ENCODE results near the gene CNGA3. TPM values are rescaled to one million over a fixed set of nuclear protein-coding genes. Genes with fewer than 3 reads are reported as not detected.
"Not testable (repeated sequence)": the region's sequence is repeated elsewhere in the genome, so short reads cannot be mapped to it uniquely, and the experiment has no call there.

CNGA3 gene
- total RNA-seq = not detected in 2 replicates

GRCh38 chr2:98346311-98347236 is at the start of gene CNGA3:
CNGA3 (plus strand) TSS chr2:98346456; CDS start chr2:98369976, 23,520 bp downstream.
- Mint-ChIP-seq H3K27ac (no peak within 1 kb of the TSS), H3K36me3 (ENCODE audit: low read depth) (no peaks in the 10 kb centered on the region), H3K4me3 (ENCODE audit: low read depth) (no peak within 1 kb of the TSS), H3K27me3 (ENCODE audit: low read depth) (peaks cover 58% of the 10 kb centered on the region), H3K9me3 (no peaks in the 10 kb centered on the region), H3K4me1 (ENCODE audit: low read depth) (peaks cover 3% of the 10 kb centered on the region)
- intact Hi-C loops (cut with micrococcal nuclease) = no loop called here
- DNase-seq (ENCODE audit: low spot score) = peak; percentile 18

- H3K9me3 Mint-ChIP-seq = no peaks in the 10 kb centered on the region
- no peak overlapping the region for H3K27ac Mint-ChIP-seq
Observed at GRCh38 chr2:98297817-98298682, 48.2 kb upstream of the CNGA3 start.

GRCh38 chr2:98298683-98299164 is 47.5 kb upstream of the CNGA3 start:
- Mint-ChIP-seq H3K27ac (no peak overlapping the region), H3K27me3 (ENCODE audit: low read depth) (peaks cover 2% of the 10 kb centered on the region), H3K4me1 (ENCODE audit: low read depth) (no peaks in the 10 kb centered on the region), H3K36me3 (ENCODE audit: low read depth) (no peaks in the 10 kb centered on the region), H3K4me3 (ENCODE audit: low read depth) (no peak overlapping the region), H3K9me3 (no peaks in the 10 kb centered on the region)
- intact Hi-C loops (cut with micrococcal nuclease) = no loop called here
- no peak for DNase-seq (ENCODE audit: low spot score)

More at GRCh38 chr2:98297817-98298682, 48.2 kb upstream of the CNGA3 start:
- DNase-seq (ENCODE audit: low spot score) = no peak
- Mint-ChIP-seq H3K4me3 (ENCODE audit: low read depth) (no peak overlapping the region), H3K4me1 (ENCODE audit: low read depth) (no peaks in the 10 kb centered on the region), H3K36me3 (ENCODE audit: low read depth) (no peaks in the 10 kb centered on the region), H3K27me3 (ENCODE audit: low read depth) (peaks cover 2% of the 10 kb centered on the region)
- intact Hi-C loops (cut with micrococcal nuclease) = no loop called here

- Mint-ChIP-seq H3K27ac (no peak overlapping the region), H3K9me3 (no peaks in the 10 kb centered on the region), H3K4me3 (ENCODE audit: low read depth) (no peak overlapping the region), H3K27me3 (ENCODE audit: low read depth) (peaks cover 2% of the 10 kb centered on the region), H3K4me1 (ENCODE audit: low read depth) (no peaks in the 10 kb centered on the region), H3K36me3 (ENCODE audit: low read depth) (no peaks in the 10 kb centered on the region)
- DNase-seq (ENCODE audit: low spot score) = no peak
- intact Hi-C loops (cut with micrococcal nuclease) = no loop called here
Observed at GRCh38 chr2:98299211-98299905, 46.9 kb upstream of the CNGA3 start.

- intact Hi-C loops (cut with micrococcal nuclease) = no loop called here
- no peak for DNase-seq (ENCODE audit: low spot score)
- H3K9me3 Mint-ChIP-seq = no peaks in the 10 kb centered on the region
- peaks cover 2% of the 10 kb centered on the region for H3K27me3 Mint-ChIP-seq (ENCODE audit: low read depth)
- H3K36me3 Mint-ChIP-seq (ENCODE audit: low read depth) = no peaks in the 10 kb centered on the region
- no peaks in the 10 kb centered on the region for H3K4me1 Mint-ChIP-seq (ENCODE audit: low read depth)
- H3K4me3 Mint-ChIP-seq (ENCODE audit: low read depth) = no peak overlapping the region
- no peak overlapping the region for H3K27ac Mint-ChIP-seq
Observed at GRCh38 chr2:98300141-98300874, 45.9 kb upstream of the CNGA3 start.

- no peak for DNase-seq (ENCODE audit: low spot score)
- intact Hi-C loops (cut with micrococcal nuclease) = no loop called here
- Mint-ChIP-seq H3K36me3 (ENCODE audit: low read depth) (no peaks in the 10 kb centered on the region), H3K27ac (no peak overlapping the region), H3K4me3 (ENCODE audit: low read depth) (no peak overlapping the region), H3K9me3 (no peaks in the 10 kb centered on the region), H3K27me3 (ENCODE audit: low read depth) (peaks cover 2% of the 10 kb centered on the region), H3K4me1 (ENCODE audit: low read depth) (no peaks in the 10 kb centered on the region)
Observed at GRCh38 chr2:98301469-98301868, 44.8 kb upstream of the CNGA3 start.

GRCh38 chr2:98307131-98307696 is 39.0 kb upstream of the CNGA3 start:
- H3K27me3 Mint-ChIP-seq (ENCODE audit: low read depth); H3K4me3 Mint-ChIP-seq (ENCODE audit: low read depth); DNase-seq (ENCODE audit: low spot score); intact Hi-C loops (cut with micrococcal nuclease); H3K4me1 Mint-ChIP-seq (ENCODE audit: low read depth); H3K27ac Mint-ChIP-seq; H3K36me3 Mint-ChIP-seq (ENCODE audit: low read depth); H3K9me3 Mint-ChIP-seq: not testable (repeated sequence)

- no peaks in the 10 kb centered on the region for H3K4me1 Mint-ChIP-seq (ENCODE audit: low read depth)
- no peaks in the 10 kb centered on the region for H3K36me3 Mint-ChIP-seq (ENCODE audit: low read depth)
- H3K4me3 Mint-ChIP-seq (ENCODE audit: low read depth) = no peak overlapping the region
- H3K27me3 Mint-ChIP-seq (ENCODE audit: low read depth) = no peaks in the 10 kb centered on the region
- DNase-seq (ENCODE audit: low spot score) = no peak
- H3K9me3 Mint-ChIP-seq = no peaks in the 10 kb centered on the region
- intact Hi-C loops (cut with micrococcal nuclease) = no loop called here
- H3K27ac Mint-ChIP-seq = no peak overlapping the region
Observed at GRCh38 chr2:98308068-98308467, 38.2 kb upstream of the CNGA3 start.

- Mint-ChIP-seq H3K27ac (no peak overlapping the region), H3K36me3 (ENCODE audit: low read depth) (no peaks in the 10 kb centered on the region), H3K27me3 (ENCODE audit: low read depth) (no peaks in the 10 kb centered on the region), H3K4me1 (ENCODE audit: low read depth) (no peaks in the 10 kb centered on the region), H3K9me3 (no peaks in the 10 kb centered on the region), H3K4me3 (ENCODE audit: low read depth) (no peak overlapping the region)
- intact Hi-C loops (cut with micrococcal nuclease) = no loop called here
- no peak for DNase-seq (ENCODE audit: low spot score)
Observed at GRCh38 chr2:98308532-98308931, 37.7 kb upstream of the CNGA3 start.

GRCh38 chr2:98309580-98309979 is 36.7 kb upstream of the CNGA3 start:
- Mint-ChIP-seq H3K4me3 (ENCODE audit: low read depth) (no peak overlapping the region), H3K27me3 (ENCODE audit: low read depth) (no peaks in the 10 kb centered on the region), H3K36me3 (ENCODE audit: low read depth) (no peaks in the 10 kb centered on the region), H3K9me3 (no peaks in the 10 kb centered on the region), H3K27ac (no peak overlapping the region), H3K4me1 (ENCODE audit: low read depth) (no peaks in the 10 kb centered on the region)
- intact Hi-C loops (cut with micrococcal nuclease) = no loop called here
- no peak for DNase-seq (ENCODE audit: low spot score)

GRCh38 chr2:98310010-98310409 is 36.2 kb upstream of the CNGA3 start:
- no peak overlapping the region for H3K4me3 Mint-ChIP-seq (ENCODE audit: low read depth)
- H3K27ac Mint-ChIP-seq = no peak overlapping the region
- intact Hi-C loops (cut with micrococcal nuclease) = no loop called here
- no peaks in the 10 kb centered on the region for H3K27me3 Mint-ChIP-seq (ENCODE audit: low read depth)
- no peaks in the 10 kb centered on the region for H3K4me1 Mint-ChIP-seq (ENCODE audit: low read depth)
- no peak for DNase-seq (ENCODE audit: low spot score)
- no peaks in the 10 kb centered on the region for H3K36me3 Mint-ChIP-seq (ENCODE audit: low read depth)
- no peaks in the 10 kb centered on the region for H3K9me3 Mint-ChIP-seq

GRCh38 chr2:98311090-98311489 is 35.2 kb upstream of the CNGA3 start:
- no peak overlapping the region for H3K27ac Mint-ChIP-seq
- no peaks in the 10 kb centered on the region for H3K36me3 Mint-ChIP-seq (ENCODE audit: low read depth)
- intact Hi-C loops (cut with micrococcal nuclease) = no loop called here
- H3K4me3 Mint-ChIP-seq (ENCODE audit: low read depth) = no peak overlapping the region
- no peak for DNase-seq (ENCODE audit: low spot score)
- no peaks in the 10 kb centered on the region for H3K4me1 Mint-ChIP-seq (ENCODE audit: low read depth)
- H3K9me3 Mint-ChIP-seq = no peaks in the 10 kb centered on the region
- H3K27me3 Mint-ChIP-seq (ENCODE audit: low read depth) = peaks cover 2% of the 10 kb centered on the region

Data from activated T-helper 2 cell treated with anti-CD3 and anti-CD28 coated beads, Interferon-gamma antibody, Interleukin-2, Interleukin-4, amounts not matched to agents 10 μg/mL and 5 μg/mL and 100 μg/mL, durations not matched to agents 14 hours and 24 hours and 36 hours (primary cell).